ENCODE results near the gene CSF3. TPM values are rescaled to one million over a fixed set of nuclear protein-coding genes. Genes with fewer than 3 reads are reported as not detected.

Gene CSF3
- total and polyA plus RNA-seq, 2 of the 13 experiments (the other 11 are each of a cell fraction or from before 2014, with no cell fraction given) = 0.09 TPM; not detected in 1

DNA sequence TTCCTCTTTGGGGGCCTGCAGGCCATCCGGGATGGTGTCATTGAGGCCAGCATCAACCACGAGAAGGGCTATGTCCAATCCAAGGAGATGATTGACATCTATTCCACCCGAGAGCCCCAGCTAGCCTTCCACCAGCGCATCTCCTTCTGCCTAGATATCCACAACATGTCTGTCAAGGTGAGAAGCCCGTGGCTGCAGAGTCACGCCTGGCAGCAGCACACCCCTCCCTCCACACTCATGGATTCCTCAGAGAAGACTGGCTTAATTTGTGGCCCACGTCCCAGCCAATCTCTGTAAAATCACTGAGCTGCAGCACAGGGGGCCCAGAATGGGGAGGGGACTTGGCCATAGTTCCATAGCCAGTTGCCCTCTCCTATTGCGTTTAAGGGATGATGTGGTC is 19.1 kb upstream of the CSF3 start:
- no peak for ATAC-seq
- no peak overlapping the region for H3K9ac ChIP-seq (ENCODE audit: insufficient read depth, low read depth, low read length)
- H3K79me2 ChIP-seq (ENCODE audit: insufficient read depth, low read length) = no peaks in the 10 kb centered on the region
- no peaks in the 10 kb centered on the region for H3K9me3 ChIP-seq (ENCODE audit: low read length)
- ChIA-PET POLR2A (interaction anchor here (0.6 kb wide), 1 partner anchor 12 kb away, joined by 3 read pairs; no protein-coding TSS in a partner anchor), CTCF (ENCODE audit: low intra/inter-chr PET ratio, low total read pairs) (no interaction called here)
- H3K4me1 ChIP-seq (ENCODE audit: insufficient read depth, low read length) = no peaks in the 10 kb centered on the region
- no peak for FAIRE-seq
- no peak overlapping the region for H3K4me2 ChIP-seq (ENCODE audit: low read depth, low read length)
- no peaks in the 10 kb centered on the region for H4K20me1 ChIP-seq (ENCODE audit: insufficient read depth, low read length)
- H2AFZ ChIP-seq (ENCODE audit: low read length) = no peak overlapping the region
- H3K36me3 ChIP-seq (replicated peaks in 1 of 2; ENCODE audit: control insufficient read depth in 1 of 2, insufficient read depth in 2 of 2, low read length in 2 of 2) = peaks cover 44 to 63% of the 10 kb centered on the region in 2 experiments
- in situ Hi-C loops (cut with HindIII; ENCODE audit: extremely low pct_ligation_motif_present, low pct_unique_long_range_greater_than_20kb) = no loop called here
- no peaks in the 10 kb centered on the region for H3K27me3 ChIP-seq (ENCODE audit: control insufficient read depth in 1 of 2, insufficient read depth in 2 of 2, low read length in 2 of 2)
- no peak overlapping the region for H3K27ac ChIP-seq (ENCODE audit: extremely low read length, insufficient read depth, low read length)
- WGBS (ENCODE audit: low lambda C conversion rate) = 96% methylated on average over 8 of the region's 8 CpGs
- TF ChIP-seq, protein P1, sequence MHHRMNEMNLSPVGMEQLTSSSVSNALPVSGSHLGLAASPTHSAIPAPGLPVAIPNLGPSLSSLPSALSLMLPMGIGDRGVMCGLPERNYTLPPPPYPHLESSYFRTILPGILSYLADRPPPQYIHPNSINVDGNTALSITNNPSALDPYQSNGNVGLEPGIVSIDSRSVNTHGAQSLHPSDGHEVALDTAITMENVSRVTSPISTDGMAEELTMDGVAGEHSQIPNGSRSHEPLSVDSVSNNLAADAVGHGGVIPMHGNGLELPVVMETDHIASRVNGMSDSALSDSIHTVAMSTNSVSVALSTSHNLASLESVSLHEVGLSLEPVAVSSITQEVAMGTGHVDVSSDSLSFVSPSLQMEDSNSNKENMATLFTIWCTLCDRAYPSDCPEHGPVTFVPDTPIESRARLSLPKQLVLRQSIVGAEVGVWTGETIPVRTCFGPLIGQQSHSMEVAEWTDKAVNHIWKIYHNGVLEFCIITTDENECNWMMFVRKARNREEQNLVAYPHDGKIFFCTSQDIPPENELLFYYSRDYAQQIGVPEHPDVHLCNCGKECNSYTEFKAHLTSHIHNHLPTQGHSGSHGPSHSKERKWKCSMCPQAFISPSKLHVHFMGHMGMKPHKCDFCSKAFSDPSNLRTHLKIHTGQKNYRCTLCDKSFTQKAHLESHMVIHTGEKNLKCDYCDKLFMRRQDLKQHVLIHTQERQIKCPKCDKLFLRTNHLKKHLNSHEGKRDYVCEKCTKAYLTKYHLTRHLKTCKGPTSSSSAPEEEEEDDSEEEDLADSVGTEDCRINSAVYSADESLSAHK (CRISPR knock-in tag; IDR thresholded peaks at IDR 0.05; ENCODE audit: borderline replicate concordance) = no peak
- TF ChIP-seq, protein P2, sequence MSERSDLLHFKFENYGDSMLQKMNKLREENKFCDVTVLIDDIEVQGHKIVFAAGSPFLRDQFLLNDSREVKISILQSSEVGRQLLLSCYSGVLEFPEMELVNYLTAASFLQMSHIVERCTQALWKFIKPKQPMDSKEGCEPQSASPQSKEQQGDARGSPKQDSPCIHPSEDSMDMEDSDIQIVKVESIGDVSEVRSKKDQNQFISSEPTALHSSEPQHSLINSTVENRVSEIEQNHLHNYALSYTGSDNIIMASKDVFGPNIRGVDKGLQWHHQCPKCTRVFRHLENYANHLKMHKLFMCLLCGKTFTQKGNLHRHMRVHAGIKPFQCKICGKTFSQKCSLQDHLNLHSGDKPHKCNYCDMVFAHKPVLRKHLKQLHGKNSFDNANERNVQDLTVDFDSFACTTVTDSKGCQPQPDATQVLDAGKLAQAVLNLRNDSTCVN (CRISPR knock-in tag; IDR thresholded peaks at IDR 0.05; ENCODE audit: borderline replicate concordance) = no peak
- TF ChIP-seq ZNF510 (CRISPR knock-in tag; IDR thresholded peaks at IDR 0.05; ENCODE audit: low read depth) (no peak), KAT2B (IDR thresholded peaks at IDR 0.05; ENCODE audit: borderline replicate concordance, low read depth, low read length) (no peak), PAWR (CRISPR knock-in tag; IDR thresholded peaks at IDR 0.05; ENCODE audit: borderline replicate concordance) (no peak), MAZ (IDR thresholded peaks at IDR 0.05; ENCODE audit: borderline replicate concordance, low read depth, low read length) (no peak), MAZ (CRISPR knock-in tag; IDR thresholded peaks at IDR 0.05; ENCODE audit: low read depth) (no peak), ZNF282 (IDR thresholded peaks at IDR 0.05; ENCODE audit: partially characterized antibody) (no peak)
- TF ChIP-seq, protein P3, sequence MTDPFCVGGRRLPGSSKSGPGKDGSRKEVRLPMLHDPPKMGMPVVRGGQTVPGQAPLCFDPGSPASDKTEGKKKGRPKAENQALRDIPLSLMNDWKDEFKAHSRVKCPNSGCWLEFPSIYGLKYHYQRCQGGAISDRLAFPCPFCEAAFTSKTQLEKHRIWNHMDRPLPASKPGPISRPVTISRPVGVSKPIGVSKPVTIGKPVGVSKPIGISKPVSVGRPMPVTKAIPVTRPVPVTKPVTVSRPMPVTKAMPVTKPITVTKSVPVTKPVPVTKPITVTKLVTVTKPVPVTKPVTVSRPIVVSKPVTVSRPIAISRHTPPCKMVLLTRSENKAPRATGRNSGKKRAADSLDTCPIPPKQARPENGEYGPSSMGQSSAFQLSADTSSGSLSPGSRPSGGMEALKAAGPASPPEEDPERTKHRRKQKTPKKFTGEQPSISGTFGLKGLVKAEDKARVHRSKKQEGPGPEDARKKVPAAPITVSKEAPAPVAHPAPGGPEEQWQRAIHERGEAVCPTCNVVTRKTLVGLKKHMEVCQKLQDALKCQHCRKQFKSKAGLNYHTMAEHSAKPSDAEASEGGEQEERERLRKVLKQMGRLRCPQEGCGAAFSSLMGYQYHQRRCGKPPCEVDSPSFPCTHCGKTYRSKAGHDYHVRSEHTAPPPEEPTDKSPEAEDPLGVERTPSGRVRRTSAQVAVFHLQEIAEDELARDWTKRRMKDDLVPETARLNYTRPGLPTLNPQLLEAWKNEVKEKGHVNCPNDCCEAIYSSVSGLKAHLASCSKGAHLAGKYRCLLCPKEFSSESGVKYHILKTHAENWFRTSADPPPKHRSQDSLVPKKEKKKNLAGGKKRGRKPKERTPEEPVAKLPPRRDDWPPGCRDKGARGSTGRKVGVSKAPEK (CRISPR knock-in tag; IDR thresholded peaks at IDR 0.05; ENCODE audit: borderline replicate concordance) = no peak
- intact Hi-C loops (cut with micrococcal nuclease; ENCODE audit: unreplicated experiment) = no loop called here
- H3K4me3 ChIP-seq (replicated peaks in 1 of 3; ENCODE audit: insufficient read depth in 1 of 3, low read depth in 2 of 3, low read length in 3 of 3) = no peak overlapping the region
- no peak for DNase-seq (ENCODE audit: low spot score)
- BruUV-seq (replicated peaks) = no TSS peak

Data from HepG2 (cell line).